PC-3 (cell line): Measurements from ENCODE around the gene ADAM22. TPM values are rescaled to one million over a fixed set of nuclear protein-coding genes. Genes with fewer than 3 reads are reported as not detected.

Experiments used
- ATAC-seq: fragments of 200-7000 bp; cut with Tn5 transposase; 2 replicates; pipeline ENCODE4 v1.9.1; 2020; ENCODE audit warnings: mild to moderate bottlenecking, moderate library complexity
- BruUV-seq: library from RNA; stranded (reverse); fragments of 400-500 nt; replicated peaks from 2 replicates; lab custom pipeline; 2021; lab: Mats Ljungman, UMichigan
- CTCF ChIA-PET: fragments of 300-600 bp; sonication (Branson Sonifier 250); formaldehyde crosslinking; loops from one replicate; lab custom pipeline; 2022; ENCODE audit warnings: antibody characterized with exemption; lab: Charles Lee
- POLR2A ChIA-PET: fragments of 300-600 bp; sonication (Branson Sonifier 250); formaldehyde crosslinking; loops from one replicate; lab custom pipeline; 2022; ENCODE audit warnings: antibody characterized with exemption; ENCODE audit not compliant: unreplicated experiment; lab: Charles Lee
- DNase-seq: peaks from one replicate; pipeline ENCODE4 v3.0.0-alpha.2; 2015
- H2AFZ ChIP-seq: fragments of 300-600 bp; sonication (generic); 2 replicates; pipeline ENCODE4 v1.6.0; 2016; ENCODE audit warnings: antibody characterized with exemption, low read length
- H3F3A ChIP-seq: fragments of 300-600 bp; sonication (generic); one replicate; pipeline ENCODE4 v1.6.0; 2017; ENCODE audit warnings: antibody characterized with exemption, low read length, control low read depth, mild to moderate bottlenecking; ENCODE audit not compliant: unreplicated experiment
- H3K27ac ChIP-seq: fragments of 300-600 bp; sonication (generic); 2 replicates; pipeline ENCODE4 v1.5.1; 2016; ENCODE audit warnings: mild to moderate bottlenecking, low read length
- H3K27me3 ChIP-seq: fragments of 300-600 bp; sonication (generic); 2 replicates; pipeline ENCODE4 v1.6.1; 2016; ENCODE audit warnings: low read length, mixed read lengths
- H3K36me3 ChIP-seq: fragments of 300-600 bp; sonication (generic); 2 replicates; pipeline ENCODE4 v1.6.1; 2016; ENCODE audit warnings: low read depth, mixed run types, low read length, mixed read lengths
- H3K4me1 ChIP-seq: fragments of 300-600 bp; sonication (generic); 2 replicates; pipeline ENCODE4 v1.5.1; 2016; ENCODE audit warnings: low read length; ENCODE audit not compliant: insufficient read depth
- H3K4me2 ChIP-seq: fragments of 300-600 bp; sonication (generic); 2 replicates; pipeline ENCODE4 v1.6.0; 2016; ENCODE audit warnings: low read length
- H3K4me3 ChIP-seq: fragments of 300-600 bp; sonication (generic); 2 replicates; pipeline ENCODE4 v1.5.1; 2016; ENCODE audit warnings: mild to moderate bottlenecking, low read length, mixed read lengths
- H3K79me2 ChIP-seq: fragments of 300-600 bp; sonication (generic); 2 replicates; pipeline ENCODE4 v1.6.1; 2017; ENCODE audit warnings: low read length, mixed read lengths
- H3K9ac ChIP-seq: fragments of 300-600 bp; sonication (generic); 2 replicates; pipeline ENCODE4 v1.6.0; 2016; ENCODE audit warnings: mild to moderate bottlenecking, low read length
- H3K9me2 ChIP-seq: fragments of 300-600 bp; sonication (generic); replicated peaks from 2 replicates; pipeline ENCODE4 v1.6.1; 2016; ENCODE audit warnings: mixed run types, low read length, mixed read lengths
- H3K9me3 ChIP-seq: fragments of 300-600 bp; sonication (generic); 2 replicates; pipeline ENCODE4 v1.6.1; 2016; ENCODE audit warnings: low read length, mixed read lengths
- H4K20me1 ChIP-seq: fragments of 300-600 bp; sonication (generic); 2 replicates; pipeline ENCODE4 v1.6.1; 2016; ENCODE audit warnings: low read length, mixed read lengths
- EZH2 ChIP-seq: fragments of 300-600 bp; sonication (generic); IDR thresholded peaks from one replicate; pipeline ENCODE4 v1.6.1; 2017; ENCODE audit warnings: antibody characterized with exemption, mild to moderate bottlenecking, low read length; ENCODE audit not compliant: unreplicated experiment
- EZH2phosphoT487 ChIP-seq: fragments of 300-600 bp; sonication (generic); IDR thresholded peaks from 2 replicates; pipeline ENCODE4 v1.6.1; 2018; ENCODE audit warnings: mild to moderate bottlenecking, antibody characterized with exemption, low read length, borderline replicate concordance
- intact Hi-C: fragments of 100-400 bp; cut with micrococcal nuclease; formaldehyde crosslinking; loops from 2 replicates; pipeline ENCODE4 v1.9.0; 2023
- total RNA-seq: library from RNA; depleted of rRNA; stranded (reverse); fragments of >200 nt; gene quantifications from 2 replicates; pipeline ENCODE4 v1.2.3, GENCODE V29; 2014
- TF ChIP-seq, protein P1 (sequence below): fragments of 300-600 bp; sonication (generic); conservative IDR thresholded peaks from 2 replicates; pipeline ENCODE4 v1.5.1; 2017; ENCODE audit warnings: antibody characterized with exemption, low read depth, mild to moderate bottlenecking, low read length

The ADAM22 gene
- total RNA-seq, 1 experiment from 2014 or later: 4.4 TPM

DNA sequence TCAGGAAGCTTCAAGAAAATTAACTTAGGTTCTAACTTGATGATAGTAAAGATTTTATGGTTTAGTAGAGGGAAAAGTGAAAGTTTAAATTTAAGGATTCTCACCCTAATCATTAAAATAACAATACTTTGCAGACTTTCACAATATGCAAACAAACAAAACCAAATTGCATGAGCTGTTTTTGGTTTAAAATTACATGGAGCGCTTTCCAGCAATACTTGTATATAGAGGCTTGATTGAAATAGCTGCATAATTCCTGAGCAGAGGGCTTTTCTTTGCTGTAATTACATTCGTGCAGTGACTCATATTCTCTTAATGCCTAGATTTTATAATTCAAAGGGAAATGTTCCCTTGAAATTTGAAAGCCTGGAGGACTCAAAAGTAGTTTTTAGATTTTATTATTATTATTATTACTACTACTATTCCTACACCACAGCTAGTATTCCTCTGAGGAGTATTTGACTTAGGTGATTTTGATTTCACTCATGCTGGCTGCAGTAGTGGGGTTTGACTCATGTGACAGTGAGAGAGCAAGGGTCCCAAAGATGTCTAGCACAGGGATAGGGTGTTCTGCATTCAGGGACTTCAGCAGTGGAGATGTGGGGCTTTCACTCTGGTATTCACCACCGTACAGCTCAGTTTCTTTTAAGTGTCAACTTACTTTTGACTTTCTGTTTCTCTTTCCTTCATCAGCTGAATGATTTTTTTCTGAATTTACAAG, 138.1 kb downstream of the ADAM22 start:
- H3K9ac ChIP-seq: no peak overlapping the region
- H3K4me1 ChIP-seq: no peaks in the 10 kb centered on the region
- H3K27ac ChIP-seq: no peak overlapping the region
- DNase-seq (no peak), ATAC-seq (no peak)
- H3K36me3 ChIP-seq: no peaks in the 10 kb centered on the region
- ChIA-PET POLR2A (no interaction called here), CTCF (no interaction called here)
- H3F3A ChIP-seq: no peaks in the 10 kb centered on the region
- H3K9me3 ChIP-seq: no peaks in the 10 kb centered on the region
- no peak overlapping the region for H2AFZ ChIP-seq
- no peaks in the 10 kb centered on the region for H3K79me2 ChIP-seq
- H3K4me2 ChIP-seq: no peak overlapping the region
- H3K9me2 ChIP-seq: no peaks in the 10 kb centered on the region
- intact Hi-C loops: no loop called here
- BruUV-seq: no TSS peak
- no peaks in the 10 kb centered on the region for H3K27me3 ChIP-seq
- TF ChIP-seq EZH2: no peak
- TF ChIP-seq, protein P1, sequence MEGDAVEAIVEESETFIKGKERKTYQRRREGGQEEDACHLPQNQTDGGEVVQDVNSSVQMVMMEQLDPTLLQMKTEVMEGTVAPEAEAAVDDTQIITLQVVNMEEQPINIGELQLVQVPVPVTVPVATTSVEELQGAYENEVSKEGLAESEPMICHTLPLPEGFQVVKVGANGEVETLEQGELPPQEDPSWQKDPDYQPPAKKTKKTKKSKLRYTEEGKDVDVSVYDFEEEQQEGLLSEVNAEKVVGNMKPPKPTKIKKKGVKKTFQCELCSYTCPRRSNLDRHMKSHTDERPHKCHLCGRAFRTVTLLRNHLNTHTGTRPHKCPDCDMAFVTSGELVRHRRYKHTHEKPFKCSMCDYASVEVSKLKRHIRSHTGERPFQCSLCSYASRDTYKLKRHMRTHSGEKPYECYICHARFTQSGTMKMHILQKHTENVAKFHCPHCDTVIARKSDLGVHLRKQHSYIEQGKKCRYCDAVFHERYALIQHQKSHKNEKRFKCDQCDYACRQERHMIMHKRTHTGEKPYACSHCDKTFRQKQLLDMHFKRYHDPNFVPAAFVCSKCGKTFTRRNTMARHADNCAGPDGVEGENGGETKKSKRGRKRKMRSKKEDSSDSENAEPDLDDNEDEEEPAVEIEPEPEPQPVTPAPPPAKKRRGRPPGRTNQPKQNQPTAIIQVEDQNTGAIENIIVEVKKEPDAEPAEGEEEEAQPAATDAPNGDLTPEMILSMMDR: no peak
- no peak for TF ChIP-seq EZH2phosphoT487
- H4K20me1 ChIP-seq: no peaks in the 10 kb centered on the region
- H3K4me3 ChIP-seq: no peak overlapping the region

- BruUV-seq: no TSS peak
Measured at GRCh38 chr7:88072715-88073055, 138.6 kb downstream of the ADAM22 start.

DNA sequence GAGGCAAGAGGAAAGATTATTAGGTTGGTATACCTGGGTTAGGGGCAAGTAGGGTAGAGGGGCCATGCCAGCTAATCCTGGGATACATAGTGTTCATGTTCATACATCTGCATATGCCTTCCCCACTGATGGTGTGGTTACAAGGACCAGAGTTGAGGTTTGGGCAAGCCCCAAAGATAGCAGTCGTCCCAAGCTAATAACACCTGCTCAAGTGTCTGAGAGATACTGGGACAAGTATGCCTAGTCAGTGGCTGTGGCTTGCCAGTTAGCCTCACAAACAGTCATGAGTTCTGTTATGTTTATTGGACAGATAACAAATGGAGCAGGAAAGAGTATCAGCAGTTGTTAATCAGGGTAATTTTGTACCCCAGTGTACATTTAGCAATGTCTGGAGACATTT, 139.6 kb downstream of the ADAM22 start:
- ATAC-seq: no peak
- no peaks in the 10 kb centered on the region for H4K20me1 ChIP-seq
- no peaks in the 10 kb centered on the region for H3K27me3 ChIP-seq
- no TSS peak for BruUV-seq
- CTCF ChIA-PET: no interaction called here
- H3K9me2 ChIP-seq: no peaks in the 10 kb centered on the region
- H3K4me3 ChIP-seq: no peak overlapping the region
- no peaks in the 10 kb centered on the region for H3K4me1 ChIP-seq
- H3F3A ChIP-seq: no peaks in the 10 kb centered on the region
- no peaks in the 10 kb centered on the region for H3K36me3 ChIP-seq
- no peak for TF ChIP-seq EZH2
- TF ChIP-seq, protein P1: no peak
- no peak for TF ChIP-seq EZH2phosphoT487
- no peak overlapping the region for H3K4me2 ChIP-seq
- no peak for DNase-seq
- H3K27ac ChIP-seq: no peak overlapping the region
- no peaks in the 10 kb centered on the region for H3K9me3 ChIP-seq
- no peak overlapping the region for H2AFZ ChIP-seq
- no peaks in the 10 kb centered on the region for H3K79me2 ChIP-seq
- POLR2A ChIA-PET: no interaction called here
- intact Hi-C loops: no loop called here
- H3K9ac ChIP-seq: no peak overlapping the region

More at GRCh38 chr7:88072715-88073055, 138.6 kb downstream of the ADAM22 start:
- no peaks in the 10 kb centered on the region for H3K9me3 ChIP-seq
- ChIA-PET POLR2A (no interaction called here), CTCF (no interaction called here)
- intact Hi-C loops: no loop called here
- H3K9me2 ChIP-seq: no peaks in the 10 kb centered on the region
- no peaks in the 10 kb centered on the region for H4K20me1 ChIP-seq
- no peaks in the 10 kb centered on the region for H3K4me1 ChIP-seq
- no peaks in the 10 kb centered on the region for H3K27me3 ChIP-seq
- no peaks in the 10 kb centered on the region for H3K36me3 ChIP-seq
- H3K4me3 ChIP-seq: no peak overlapping the region
- H3K79me2 ChIP-seq: no peaks in the 10 kb centered on the region
- DNase-seq: no peak
- H3K27ac ChIP-seq: no peak overlapping the region
- no peaks in the 10 kb centered on the region for H3F3A ChIP-seq
- TF ChIP-seq EZH2 (no peak), EZH2phosphoT487 (no peak)
- H2AFZ ChIP-seq: no peak overlapping the region
- H3K4me2 ChIP-seq: no peak overlapping the region
- ATAC-seq: no peak
- no peak overlapping the region for H3K9ac ChIP-seq
